ENCODE results near the gene PHETA2. TPM values are rescaled to one million over a fixed set of nuclear protein-coding genes. Genes with fewer than 3 reads are reported as not detected.
A peak's percentile ranks its signal among the peaks of the same experiment; 100 is the strongest.

PHETA2 gene, protein sequence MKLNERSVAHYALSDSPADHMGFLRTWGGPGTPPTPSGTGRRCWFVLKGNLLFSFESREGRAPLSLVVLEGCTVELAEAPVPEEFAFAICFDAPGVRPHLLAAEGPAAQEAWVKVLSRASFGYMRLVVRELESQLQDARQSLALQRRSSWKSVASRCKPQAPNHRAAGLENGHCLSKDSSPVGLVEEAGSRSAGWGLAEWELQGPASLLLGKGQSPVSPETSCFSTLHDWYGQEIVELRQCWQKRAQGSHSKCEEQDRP
- total RNA-seq: 10 to 100 TPM in 1 of 4 donors, 1 to 10 TPM in 3; 7.4 to 11.5 (median 7.9) TPM
- 6.4 TPM for polyA plus RNA-seq
- long read RNA-seq, donor 1, transcript PHETA2-201 (3 exons, 2,335 nt): major isoform, 43 of 51 reads
- long read RNA-seq, donor 1, partial matches to known transcripts: 1 of 51 reads
- long read RNA-seq, donor 1, other reads (novel, unspliced or antisense): 5 of 51 reads
- long read RNA-seq, donor 2, transcript PHETA2-201 (3 exons, 2,335 nt): major isoform, 14 of 17 reads
- long read RNA-seq, donor 2, partial matches to known transcripts: 0 of 17 reads
- long read RNA-seq, donor 2, other reads (novel, unspliced or antisense): 1 of 17 reads
- long read RNA-seq, donor 3, transcript PHETA2-201 (3 exons, 2,335 nt): major isoform, 83 of 100 reads
- long read RNA-seq, donor 3, partial matches to known transcripts: 4 of 100 reads
- long read RNA-seq, donor 3, other reads (novel, unspliced or antisense): 10 of 100 reads
- long read RNA-seq, donor 4, transcript PHETA2-201 (3 exons, 2,335 nt): major isoform, 14 of 20 reads
- long read RNA-seq, donor 4, partial matches to known transcripts: 1 of 20 reads
- long read RNA-seq, donor 4, other reads (novel, unspliced or antisense): 3 of 20 reads

DNA sequence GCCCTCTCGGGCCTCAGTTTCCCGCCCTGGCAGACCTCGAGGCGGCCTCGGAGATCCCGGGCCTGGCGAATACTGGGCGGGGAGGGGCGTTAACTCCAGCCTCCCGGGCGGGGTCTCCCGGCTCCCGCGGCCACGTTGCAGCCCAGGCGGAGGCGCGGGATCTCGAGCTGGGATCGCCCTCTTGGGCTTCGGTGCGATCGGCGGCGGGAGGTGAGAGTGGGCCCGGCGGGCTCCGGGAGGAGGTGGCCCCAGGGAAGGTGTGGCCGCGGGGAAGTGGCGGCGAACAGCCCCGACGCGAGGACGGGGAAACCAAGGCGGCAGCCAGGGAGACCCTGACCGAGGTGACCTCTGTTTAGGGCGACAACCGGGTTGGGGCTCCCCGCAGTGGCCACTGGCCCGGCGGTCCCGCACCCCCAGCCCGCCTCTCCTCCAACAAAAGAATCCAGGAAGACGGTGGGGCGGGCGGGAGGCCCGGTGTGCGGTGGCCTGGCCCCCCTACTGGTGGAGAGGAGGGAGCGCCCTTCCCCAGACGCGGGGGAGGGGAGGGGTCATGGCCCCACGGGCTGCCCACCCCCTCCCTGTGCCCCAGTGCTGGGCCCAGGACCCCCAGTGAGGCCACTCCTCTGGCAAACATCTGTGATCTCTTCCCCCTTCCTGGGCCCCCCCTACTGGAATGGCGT, at the start of gene PHETA2:
PHETA2 (plus strand) TSS at position 117 of the 680 bp plus-strand sequence. CDS start 3,046 bp downstream, outside the sequence.
- WGBS: under 1% methylated on average over 55 of the region's 55 CpGs
- peak within 1 kb of the TSS; percentile 67 for H3K4me3 ChIP-seq (ENCODE audit: low read length)
- no peaks in the 10 kb centered on the region for H3K9me3 ChIP-seq (ENCODE audit: control insufficient read depth, low read length)
- peak; percentile 67 to 86 (median 85) for DNase-seq
- no peaks in the 10 kb centered on the region for H3K27me3 ChIP-seq (ENCODE audit: control insufficient read depth, insufficient read depth)
- intact Hi-C loops (cut with DNase I): no loop called here
- ATAC-seq: peak; percentile 1 to 7
- H3K27ac ChIP-seq (ENCODE audit: low read length): peak within 1 kb of the TSS; percentile 69
- H3K4me1 ChIP-seq (ENCODE audit: control insufficient read depth, insufficient read depth, low read length): peaks cover 5% of the 10 kb centered on the region

DNA sequence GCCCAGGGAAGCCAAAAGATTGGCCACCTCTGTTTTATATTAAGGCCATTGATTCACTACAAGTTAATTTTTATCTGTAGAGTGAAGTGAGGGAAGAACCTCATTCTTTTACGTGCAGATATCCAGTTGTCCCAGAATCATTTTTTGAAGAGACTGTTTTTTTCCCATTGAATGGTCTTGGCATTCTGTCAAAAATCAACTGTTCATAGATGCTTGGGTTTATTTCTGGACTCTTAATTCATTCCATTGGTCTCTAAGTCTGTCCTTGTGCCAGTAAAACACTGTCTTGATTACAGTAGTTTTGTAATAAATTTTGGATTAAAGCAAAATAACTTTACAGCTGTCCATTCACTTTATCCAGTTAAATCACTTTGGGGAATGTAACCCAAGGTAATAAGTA, 48.6 kb upstream of the PHETA2 start:
- no peak for ATAC-seq
- no peak for DNase-seq
- no peak overlapping the region for H3K27ac ChIP-seq (ENCODE audit: low read length)
- intact Hi-C loops (cut with DNase I): no loop called here
- H3K4me3 ChIP-seq (ENCODE audit: low read length): no peak overlapping the region
- H3K27me3 ChIP-seq (ENCODE audit: control insufficient read depth, insufficient read depth): no peaks in the 10 kb centered on the region
- WGBS: 22% methylated on average over 1 of the region's 1 CpG
- H3K4me1 ChIP-seq (ENCODE audit: control insufficient read depth, insufficient read depth, low read length): no peaks in the 10 kb centered on the region
- no peaks in the 10 kb centered on the region for H3K9me3 ChIP-seq (ENCODE audit: control insufficient read depth, low read length)

DNA sequence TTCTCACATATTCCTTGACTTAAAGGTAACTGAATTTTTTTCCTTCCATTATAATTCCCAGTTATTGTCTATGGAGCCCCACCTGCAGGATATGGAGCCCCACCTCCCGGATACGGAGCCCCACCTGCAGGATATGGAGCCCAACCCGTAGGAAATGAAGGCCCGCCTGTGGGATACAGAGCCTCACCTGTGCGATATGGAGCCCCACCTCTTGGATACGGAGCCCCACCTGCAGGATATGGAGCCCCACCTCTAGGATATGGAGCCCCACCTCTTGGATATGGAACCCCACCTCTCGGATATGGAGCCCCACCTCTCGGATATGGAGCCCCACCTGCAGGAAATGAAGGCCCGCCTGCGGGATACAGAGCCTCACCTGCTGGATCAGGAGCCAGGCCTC, 47.3 kb upstream of the PHETA2 start:
- Histone ChIP-seq H3K4me3 (ENCODE audit: low read length) (no peak overlapping the region), H3K27me3 (ENCODE audit: control insufficient read depth, insufficient read depth) (no peaks in the 10 kb centered on the region), H3K27ac (ENCODE audit: low read length) (no peak overlapping the region), H3K4me1 (ENCODE audit: control insufficient read depth, insufficient read depth, low read length) (no peaks in the 10 kb centered on the region), H3K9me3 (ENCODE audit: control insufficient read depth, low read length) (no peaks in the 10 kb centered on the region)
- intact Hi-C loops (cut with DNase I): no loop called here
- no peak for ATAC-seq
- WGBS: 84% methylated on average over 10 of the region's 10 CpGs
- no peak for DNase-seq

DNA sequence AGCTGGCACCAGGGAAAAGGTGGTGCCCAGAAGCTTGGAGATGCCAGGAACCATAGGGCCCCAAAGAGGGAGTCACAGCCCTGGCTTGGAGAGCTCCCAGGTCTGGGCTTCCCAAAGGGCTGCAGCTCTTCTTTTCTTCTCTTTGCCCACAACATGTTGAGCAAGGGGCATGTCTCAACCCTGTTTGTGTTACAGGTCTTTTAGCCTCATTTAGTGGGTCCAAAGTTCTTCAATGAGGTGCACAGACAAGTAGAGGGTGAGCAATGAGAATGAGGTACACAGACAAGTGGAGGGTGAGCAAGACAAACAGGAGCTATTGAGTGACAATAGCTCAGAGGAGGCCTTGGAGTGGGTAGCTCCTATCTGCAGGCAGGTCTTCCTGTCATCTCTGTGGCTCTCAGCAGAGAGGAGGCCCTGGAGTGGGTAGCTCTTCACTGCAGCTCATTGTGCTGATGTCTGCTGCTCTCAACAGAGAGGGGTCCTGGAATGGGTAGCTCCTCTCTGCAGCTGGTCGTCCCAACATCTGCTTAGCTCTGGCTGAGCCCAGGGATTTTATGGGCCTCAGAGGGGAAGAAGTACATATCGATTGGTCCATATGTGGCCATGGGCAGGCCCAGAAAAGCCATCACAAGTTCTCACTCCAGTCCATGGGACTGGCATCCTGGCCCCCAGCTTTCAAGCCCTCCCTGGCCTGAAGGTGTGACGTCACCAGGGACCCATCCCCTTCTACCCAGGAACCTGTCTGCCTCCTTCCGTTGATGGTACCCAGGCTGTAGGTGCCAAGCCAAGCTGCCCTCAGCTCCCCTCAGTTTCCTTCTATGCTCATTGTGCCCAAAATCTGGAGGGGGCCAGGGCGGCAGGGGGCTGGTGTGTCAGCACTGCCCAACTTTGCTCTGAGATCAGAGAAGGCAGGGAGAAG, 40.5 kb upstream of the PHETA2 start:
- Histone ChIP-seq H3K4me3 (ENCODE audit: low read length) (no peak overlapping the region), H3K27me3 (ENCODE audit: control insufficient read depth, insufficient read depth) (no peaks in the 10 kb centered on the region), H3K9me3 (ENCODE audit: control insufficient read depth, low read length) (no peaks in the 10 kb centered on the region), H3K27ac (ENCODE audit: low read length) (no peak overlapping the region), H3K4me1 (ENCODE audit: control insufficient read depth, insufficient read depth, low read length) (no peaks in the 10 kb centered on the region)
- intact Hi-C loops (cut with DNase I): no loop called here
- no peak for ATAC-seq
- DNase-seq: no peak
- WGBS: 94% methylated on average over 5 of the region's 5 CpGs

DNA sequence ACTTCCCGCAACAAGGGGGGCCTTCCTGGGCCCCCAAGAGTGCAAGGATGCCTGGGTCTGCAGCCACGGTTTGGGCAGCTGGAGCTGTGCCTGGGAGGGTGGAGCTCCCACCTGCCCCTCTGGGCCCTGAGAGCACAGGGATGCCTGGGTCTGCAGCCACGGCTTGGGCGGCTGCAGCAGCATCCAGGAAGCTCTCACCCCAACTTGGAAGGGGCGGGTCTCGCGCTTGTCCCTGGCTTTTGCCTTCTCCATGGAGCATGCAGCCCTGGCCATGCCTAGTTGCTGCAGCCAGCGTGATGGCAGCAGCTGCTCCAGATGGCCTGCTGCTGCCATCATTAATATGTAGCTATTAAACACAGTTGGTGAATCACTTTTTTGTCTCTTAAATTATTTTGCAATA, 38.8 kb upstream of the PHETA2 start:
- H3K4me3 ChIP-seq (ENCODE audit: low read length): no peak overlapping the region
- no peaks in the 10 kb centered on the region for H3K27me3 ChIP-seq (ENCODE audit: control insufficient read depth, insufficient read depth)
- H3K9me3 ChIP-seq (ENCODE audit: control insufficient read depth, low read length): no peaks in the 10 kb centered on the region
- ATAC-seq: no peak
- H3K4me1 ChIP-seq (ENCODE audit: control insufficient read depth, insufficient read depth, low read length): no peaks in the 10 kb centered on the region
- H3K27ac ChIP-seq (ENCODE audit: low read length): no peak overlapping the region
- 88% methylated on average over 8 of the region's 8 CpGs for WGBS
- intact Hi-C loops (cut with DNase I): no loop called here
- no peak for DNase-seq

DNA sequence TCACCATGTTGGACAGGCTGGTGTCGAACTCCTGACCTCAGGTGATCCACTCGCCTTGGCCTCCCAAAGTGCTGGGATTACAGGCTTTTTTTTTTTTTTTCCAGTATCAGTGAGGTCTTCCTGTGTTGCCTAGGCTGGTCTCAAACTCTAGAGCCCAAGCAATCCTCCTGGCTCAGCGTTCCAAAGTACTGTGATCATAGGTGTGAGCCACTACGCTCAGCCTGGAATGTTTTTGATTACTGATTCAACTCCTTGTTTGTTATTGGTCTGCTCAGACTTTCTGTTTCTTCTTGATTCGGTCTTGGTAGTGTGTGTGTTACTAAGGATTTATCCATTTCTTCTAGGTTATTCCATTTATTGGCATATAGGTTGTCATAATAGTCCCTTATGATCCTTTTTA, 34.8 kb upstream of the PHETA2 start:
- intact Hi-C loops (cut with DNase I): no loop called here
- no peak for ATAC-seq
- no peaks in the 10 kb centered on the region for H3K4me1 ChIP-seq (ENCODE audit: control insufficient read depth, insufficient read depth, low read length)
- DNase-seq: no peak
- H3K9me3 ChIP-seq (ENCODE audit: control insufficient read depth, low read length): no peaks in the 10 kb centered on the region
- no peaks in the 10 kb centered on the region for H3K27me3 ChIP-seq (ENCODE audit: control insufficient read depth, insufficient read depth)
- WGBS: 94% methylated on average over 5 of the region's 5 CpGs
- no peak overlapping the region for H3K4me3 ChIP-seq (ENCODE audit: low read length)
- H3K27ac ChIP-seq (ENCODE audit: low read length): no peak overlapping the region

DNA sequence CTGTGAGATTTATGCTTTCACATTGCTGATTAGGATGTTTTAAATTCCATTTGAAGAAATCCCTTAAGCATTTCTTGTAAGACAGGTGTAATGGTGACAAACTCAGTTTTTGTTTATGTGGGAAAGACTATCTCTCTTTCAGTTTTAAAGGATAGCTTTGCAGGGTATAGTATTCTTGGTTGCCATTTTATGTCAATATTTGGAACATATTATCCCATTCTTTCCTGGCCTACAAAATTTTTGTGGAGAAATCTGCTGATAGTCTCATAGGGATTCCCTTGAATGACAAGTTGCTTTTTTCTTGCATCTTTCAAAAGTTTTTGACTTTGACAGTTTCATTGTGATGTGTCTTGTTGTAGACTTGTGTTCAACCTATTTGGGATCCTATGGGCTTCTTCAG, 32.3 kb upstream of the PHETA2 start:
- intact Hi-C loops (cut with DNase I): no loop called here
- no peak overlapping the region for H3K27ac ChIP-seq (ENCODE audit: low read length)

DNA sequence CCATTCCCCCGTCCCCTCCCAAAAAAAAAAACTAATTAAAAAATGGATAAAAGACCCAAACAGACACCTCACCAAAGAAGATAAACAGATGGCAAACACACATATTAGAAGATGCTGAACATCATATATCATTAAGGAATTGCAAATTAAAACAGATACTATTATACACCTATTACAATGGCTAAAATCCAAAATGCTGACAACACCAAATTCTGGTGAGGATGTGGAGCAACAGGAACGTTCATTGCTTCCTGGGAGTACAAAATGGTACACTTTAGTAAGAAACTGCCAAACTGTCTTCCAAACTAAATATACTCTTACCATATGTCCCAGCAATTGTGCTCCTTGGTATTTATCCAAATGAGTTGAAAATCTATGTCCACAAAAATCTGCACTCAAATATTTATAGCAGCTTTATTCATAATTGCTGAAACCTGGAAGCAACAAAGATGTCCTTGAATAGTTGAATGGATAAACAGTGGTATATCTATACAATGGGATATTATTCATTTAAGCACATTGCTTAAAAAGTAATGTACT, 23.3 kb upstream of the PHETA2 start:
- Histone ChIP-seq H3K27me3 (ENCODE audit: control insufficient read depth, insufficient read depth) (no peaks in the 10 kb centered on the region), H3K4me3 (ENCODE audit: low read length) (no peak overlapping the region), H3K4me1 (ENCODE audit: control insufficient read depth, insufficient read depth, low read length) (no peaks in the 10 kb centered on the region), H3K9me3 (ENCODE audit: control insufficient read depth, low read length) (no peaks in the 10 kb centered on the region), H3K27ac (ENCODE audit: low read length) (no peak overlapping the region)
- 61% methylated on average over 2 of the region's 2 CpGs for WGBS
- DNase-seq (no peak), ATAC-seq (no peak)
- intact Hi-C loops (cut with DNase I): no loop called here

More for the DNA sequence above, 32.3 kb upstream of the PHETA2 start:
- Histone ChIP-seq H3K9me3 (ENCODE audit: control insufficient read depth, low read length) (no peaks in the 10 kb centered on the region), H3K4me3 (ENCODE audit: low read length) (no peak overlapping the region), H3K4me1 (ENCODE audit: control insufficient read depth, insufficient read depth, low read length) (no peaks in the 10 kb centered on the region), H3K27me3 (ENCODE audit: control insufficient read depth, insufficient read depth) (no peaks in the 10 kb centered on the region)
- DNase-seq (no peak), ATAC-seq (no peak)

DNA sequence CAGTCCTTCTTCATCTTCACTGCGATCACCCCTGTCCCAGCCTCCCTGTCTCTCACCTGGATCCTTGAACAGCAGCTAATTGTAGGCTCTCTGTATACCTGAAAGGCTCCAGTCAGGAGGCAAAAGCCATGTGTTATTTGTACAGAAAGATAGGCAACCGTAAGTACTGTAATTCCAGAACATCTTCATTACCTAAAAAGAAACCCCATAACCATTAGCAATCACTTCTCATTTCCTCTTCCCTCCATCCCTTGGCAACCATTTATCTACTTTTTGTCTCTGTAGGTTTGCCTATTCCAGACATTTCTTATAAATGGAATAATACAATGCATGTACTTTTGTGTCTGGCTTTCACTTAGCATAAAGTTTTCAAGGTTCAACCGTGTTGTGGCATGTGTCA, 21.3 kb upstream of the PHETA2 start:
- intact Hi-C loops (cut with DNase I): no loop called here
- DNase-seq: no peak
- Histone ChIP-seq H3K4me3 (ENCODE audit: low read length) (no peak overlapping the region), H3K27ac (ENCODE audit: low read length) (no peak overlapping the region), H3K4me1 (ENCODE audit: control insufficient read depth, insufficient read depth, low read length) (no peaks in the 10 kb centered on the region), H3K27me3 (ENCODE audit: control insufficient read depth, insufficient read depth) (no peaks in the 10 kb centered on the region), H3K9me3 (ENCODE audit: control insufficient read depth, low read length) (no peaks in the 10 kb centered on the region)
- ATAC-seq: no peak
- WGBS: 82% methylated on average over 3 of the region's 3 CpGs
